HG02798 (cell line): ENCODE results near the gene LCOR.
A peak's percentile ranks its signal among the peaks of the same experiment; 100 is the strongest.
"Not testable (repeated sequence)": the region's sequence is repeated elsewhere in the genome, so short reads cannot be mapped to it uniquely, and the experiment has no call there.

Experiments used
- ATAC-seq: cut with Tn5 transposase; IDR thresholded peaks from one replicate; pipeline ENCODE4 v1.9.1; 2021; ENCODE audit warnings: mild to moderate bottlenecking; ENCODE audit not compliant: unreplicated experiment, poor library complexity

LCOR gene

GRCh38 chr10:97024168-97025073, 192.3 kb downstream of the LCOR start:
- ATAC-seq, result no peak

- ATAC-seq, result peak; percentile 61
Observed at GRCh38 chr10:97025613-97026242, 193.6 kb downstream of the LCOR start.

- ATAC-seq, result no peak
Observed at GRCh38 chr10:97028126-97028831, 196.2 kb downstream of the LCOR start.

GRCh38 chr10:97028832-97029178, 196.7 kb downstream of the LCOR start:
- no peak for ATAC-seq

GRCh38 chr10:97029271-97029670, 197.2 kb downstream of the LCOR start:
- ATAC-seq, result no peak

GRCh38 chr10:97030894-97031293, 198.8 kb downstream of the LCOR start:
- no peak for ATAC-seq

GRCh38 chr10:97031459-97031858, 199.4 kb downstream of the LCOR start:
- ATAC-seq, result no peak

GRCh38 chr10:97032624-97033023, 200.5 kb downstream of the LCOR start:
- no peak for ATAC-seq

- ATAC-seq, result not testable (repeated sequence)
Observed at GRCh38 chr10:97033841-97034240, 201.7 kb downstream of the LCOR start.

- ATAC-seq, result no peak
Observed at GRCh38 chr10:97034301-97034700, 202.2 kb downstream of the LCOR start.

- no peak for ATAC-seq
Observed at GRCh38 chr10:97034958-97035769, 203.1 kb downstream of the LCOR start.

GRCh38 chr10:97037365-97038361, 205.6 kb downstream of the LCOR start:
- peak; percentile 79 for ATAC-seq

- ATAC-seq, result no peak
Observed at GRCh38 chr10:97038688-97039087, 206.6 kb downstream of the LCOR start.

GRCh38 chr10:97039538-97040247, 207.6 kb downstream of the LCOR start:
- no peak for ATAC-seq

GRCh38 chr10:97040248-97040584, 208.1 kb downstream of the LCOR start:
- no peak for ATAC-seq

- no peak for ATAC-seq
Observed at GRCh38 chr10:97040706-97041105, 208.6 kb downstream of the LCOR start.

- ATAC-seq, result no peak
Observed at GRCh38 chr10:97042081-97042480, 210.0 kb downstream of the LCOR start.

GRCh38 chr10:97042716-97043562, 210.8 kb downstream of the LCOR start:
- ATAC-seq, result no peak
